Astrocyte (in vitro differentiated cells and primary cell): ENCODE data around the gene TEKT5.

Source experiments
- CTCF ChIP-seq: IDR thresholded peaks from 2 replicates; pipeline ENCODE4 v1.5.1; 2011; ENCODE audit warnings: low read depth, mild to moderate bottlenecking, inconsistent platforms, low read length, moderate library complexity; ENCODE audit not compliant: insufficient read depth
- EZH2 ChIP-seq: IDR thresholded peaks from 2 replicates; pipeline ENCODE4 v1.6.1; 2012; ENCODE audit warnings: mild to moderate bottlenecking, low read length, inconsistent platforms; ENCODE audit not compliant: insufficient read depth

- TF ChIP-seq CTCF (no peak), EZH2 (no peak)
These were observed 78.3 kb downstream of the TEKT5 start for GRCh38 chr16:10616419-10616755.
